ENCODE results near the gene KLHL22.
"Not testable (repeated sequence)": the region's sequence is repeated elsewhere in the genome, so short reads cannot be mapped to it uniquely, and the experiment has no call there.

The KLHL22 gene

GRCh38 chr22:20457506-20458240 is 37.9 kb downstream of the KLHL22 start:
- no peak for DNase-seq (ENCODE audit: low read depth in 2 of 2)
- no peak for TF ChIP-seq CTCF (IDR thresholded peaks at IDR 0.05; ENCODE audit: low read depth, low read length)
- H3K4me3 ChIP-seq (replicated peaks in 1 of 2; ENCODE audit: low read depth in 2 of 2, low read length in 2 of 2): no peak overlapping the region

- H3K4me3 ChIP-seq (replicated peaks in 1 of 2; ENCODE audit: low read depth in 2 of 2, low read length in 2 of 2): no peak overlapping the region
- no peak for DNase-seq (ENCODE audit: low read depth in 2 of 2)
- no peak for TF ChIP-seq CTCF (IDR thresholded peaks at IDR 0.05; ENCODE audit: low read depth, low read length)
These were observed 38.9 kb downstream of the KLHL22 start for GRCh38 chr22:20456722-20457076.

GRCh38 chr22:20456064-20456721 is 39.4 kb downstream of the KLHL22 start:
- DNase-seq (ENCODE audit: low read depth in 2 of 2): peak; percentile 85 to 91
- peak; percentile 96 for TF ChIP-seq CTCF (IDR thresholded peaks at IDR 0.05; ENCODE audit: low read depth, low read length)
- H3K4me3 ChIP-seq (replicated peaks in 1 of 2; ENCODE audit: low read depth in 2 of 2, low read length in 2 of 2): no peak overlapping the region

GRCh38 chr22:20455709-20456063 is 39.9 kb downstream of the KLHL22 start:
- no peak for TF ChIP-seq CTCF (IDR thresholded peaks at IDR 0.05; ENCODE audit: low read depth, low read length)
- peak in 1 of 2 donors; percentile 21 for DNase-seq (ENCODE audit: low read depth in 2 of 2)
- H3K4me3 ChIP-seq (replicated peaks in 1 of 2; ENCODE audit: low read depth in 2 of 2, low read length in 2 of 2): no peak overlapping the region

GRCh38 chr22:20453222-20453621 is 42.4 kb downstream of the KLHL22 start:
- no peak for DNase-seq (ENCODE audit: low read depth in 2 of 2)
- TF ChIP-seq CTCF (IDR thresholded peaks at IDR 0.05; ENCODE audit: low read depth, low read length): no peak
- H3K4me3 ChIP-seq (replicated peaks in 1 of 2; ENCODE audit: low read depth in 2 of 2, low read length in 2 of 2): no peak overlapping the region

- DNase-seq (ENCODE audit: low read depth in 2 of 2): no peak
- no peak for TF ChIP-seq CTCF (IDR thresholded peaks at IDR 0.05; ENCODE audit: low read depth, low read length)
These were observed 43.7 kb downstream of the KLHL22 start for GRCh38 chr22:20451920-20452319.

GRCh38 chr22:20451129-20451778 is 44.3 kb downstream of the KLHL22 start:
- not testable (repeated sequence) for H3K4me3 ChIP-seq (replicated peaks in 1 of 2; ENCODE audit: low read depth in 2 of 2, low read length in 2 of 2); DNase-seq (ENCODE audit: low read depth in 2 of 2)

More at GRCh38 chr22:20451920-20452319, 43.7 kb downstream of the KLHL22 start:
- no peak overlapping the region for H3K4me3 ChIP-seq (replicated peaks in 1 of 2; ENCODE audit: low read depth in 2 of 2, low read length in 2 of 2)
